GM12878 (cell line): ENCODE results near the gene APCDD1. TPM values are rescaled to one million over a fixed set of nuclear protein-coding genes. Genes with fewer than 3 reads are reported as not detected.

Experiments used
- ATAC-seq: fragments of 200-7000 bp; cut with Tn5 transposase; 3 replicates; pipeline ENCODE4 v1.9.1; 2020; ENCODE audit warnings: mild to moderate bottlenecking, moderate library complexity
- BruUV-seq: library from RNA; stranded (reverse); fragments of 400-500 nt; replicated peaks from 2 replicates; lab custom pipeline; 2021; lab: Mats Ljungman, UMichigan
- CTCF ChIA-PET: fragments of 300-600 bp; sonication (Branson Sonifier 250); formaldehyde crosslinking; extraction: SDS; loops from one replicate; lab custom pipeline; 2021; ENCODE audit warnings: inconsistent platforms; lab: Yijun Ruan, JAX
- POLR2A ChIA-PET: fragments of 350-600 bp; formaldehyde crosslinking; extraction: SDS; loops from one replicate; lab custom pipeline; 2021; ENCODE audit warnings: inconsistent platforms; lab: Charles Lee
- RAD21 ChIA-PET: fragments of 300-600 bp; sonication (Branson Sonifier 250); formaldehyde crosslinking; loops from one replicate; lab custom pipeline; 2023; ENCODE audit warnings: antibody characterized with exemption; ENCODE audit not compliant: unreplicated experiment; lab: Charles Lee
- SMC1A ChIA-PET: fragments of 300-600 bp; sonication (Branson Sonifier 250); formaldehyde crosslinking; loops from one replicate; lab custom pipeline; 2023; ENCODE audit not compliant: unreplicated experiment, uncharacterized antibody; lab: Charles Lee
- DNase-seq: peaks from one replicate; pipeline ENCODE4 v3.0.0-alpha.2; 2011; ENCODE audit warnings: low read depth, low spot score
- FAIRE-seq: peaks from 3 replicates; lab custom pipeline; 2011; peaks lifted over from hg19 to GRCh38; lab: Jason Lieb, UNC
- H2AFZ ChIP-seq: 2 replicates; pipeline ENCODE4 v1.6.0; 2011; ENCODE audit warnings: low read depth, low read length, control low read depth; ENCODE audit not compliant: control insufficient read depth
- H3K27ac ChIP-seq: 2 replicates; pipeline ENCODE4 v1.5.1; 2011; ENCODE audit warnings: control low read depth; ENCODE audit not compliant: control insufficient read depth, insufficient read depth
- H3K27me3 ChIP-seq, 2 experiments: replicated peaks in 1 of 2; 2 replicates each; pipeline versions ENCODE4 v1.6.0 to v1.6.1; 2011; ENCODE audit warnings: low read length in 1 of 2; ENCODE audit not compliant: control insufficient read depth in 2 of 2, insufficient read depth in 2 of 2
- H3K36me3 ChIP-seq, 2 experiments: 2 replicates each; pipeline ENCODE4 v1.5.1; 2011; ENCODE audit warnings: low read length in 1 of 2; ENCODE audit not compliant: control insufficient read depth in 2 of 2, insufficient read depth in 2 of 2
- H3K4me1 ChIP-seq: 2 replicates; pipeline ENCODE4 v1.6.1; 2011; ENCODE audit warnings: mild to moderate bottlenecking, low read length, moderate library complexity, mixed read lengths; ENCODE audit not compliant: control insufficient read depth, insufficient read depth
- H3K4me2 ChIP-seq: 2 replicates; pipeline ENCODE4 v1.6.0; 2011; ENCODE audit warnings: control low read depth; ENCODE audit not compliant: control insufficient read depth, insufficient read depth
- H3K4me3 ChIP-seq: fragments of 200-600 bp; sonication (generic); 2 replicates; pipeline ENCODE4 v1.5.1; 2016
- H3K79me2 ChIP-seq: 2 replicates; pipeline ENCODE4 v1.6.0; 2011; ENCODE audit warnings: low read length; ENCODE audit not compliant: control insufficient read depth, insufficient read depth
- H3K9ac ChIP-seq: 2 replicates; pipeline ENCODE4 v1.8.0; 2011; ENCODE audit warnings: low read length, control low read depth, mixed read lengths; ENCODE audit not compliant: control insufficient read depth, insufficient read depth
- H3K9me3 ChIP-seq: replicated peaks from 3 replicates; pipeline ENCODE4 v1.5.1; 2011; ENCODE audit warnings: mild to moderate bottlenecking, low read length; ENCODE audit not compliant: control insufficient read depth, insufficient read depth
- H4K20me1 ChIP-seq: 2 replicates; pipeline ENCODE4 v1.6.0; 2011; ENCODE audit not compliant: control insufficient read depth, insufficient read depth
- EED ChIP-seq: sonication (generic); IDR thresholded peaks from 2 replicates; pipeline ENCODE4 v1.6.1; 2016; ENCODE audit warnings: antibody characterized with exemption, low read depth
- IKZF2 ChIP-seq, 2 experiments: fragments of 450-650 bp; IDR thresholded peaks; 2 replicates each; pipeline ENCODE4 v1.6.1; 2017; ENCODE audit warnings: mild to moderate bottlenecking in 2 of 2, moderate library complexity in 2 of 2
- MYC ChIP-seq: IDR thresholded peaks from 2 replicates; pipeline ENCODE4 v1.6.1; 2011; ENCODE audit warnings: mild to moderate bottlenecking, low read length, moderate library complexity, inconsistent platforms; ENCODE audit not compliant: insufficient read depth, insufficient replicate concordance, insufficient read length, severe bottlenecking
- WRNIP1 ChIP-seq: IDR thresholded peaks from 2 replicates; pipeline ENCODE4 v1.6.1; 2011; ENCODE audit warnings: low read depth, low read length, improper control_type of control experiment, borderline replicate concordance
- WGBS: methylation state at CpG from one replicate; pipeline ENCODE4 v1.1.6; 2016; ENCODE audit warnings: low lambda C conversion rate; ENCODE audit not compliant: insufficient replicate concordance, insufficient coverage; ENCODE audit errors: missing lambda C conversion rate; 5-methylcytosine and 5-hydroxymethylcytosine counted together
- in situ Hi-C: fragments of 300-500 bp; cut with MboI; formaldehyde crosslinking; loops from 9 replicates; pipeline ENCODE4 v1.14.3; 2018; ENCODE audit warnings: mixed read lengths
- intact Hi-C: fragments of 100-400 bp; cut with micrococcal nuclease; formaldehyde crosslinking; loops from one replicate; pipeline ENCODE4 v1.14.2; 2022; ENCODE audit not compliant: unreplicated experiment
- polyA plus RNA-seq, 11 experiments: library from polyadenylated mRNA; depleted of rRNA in 4 of 11; unstranded in 6 of 11; stranded (reverse) in 5 of 11; fragments of >200 nt; fragmentation: Nextera tagmentation in 4 of 11; fragmentation: Illumina TruSeq in 1 of 11; extraction: Ambion mirVana in 4 of 11; extraction: Trizol in 1 of 11; gene quantifications; 1 replicate in 1 of 11; 2 replicates in 10 of 11; pipeline versions ENCODE4 v1.2.1 to v1.2.3, GENCODE V29; 2011 to 2016; ENCODE audit warnings: inconsistent platforms in 2 of 11, missing spikeins in 2 of 11, low read depth in 1 of 11
- total RNA-seq, 4 experiments: library from RNA; depleted of rRNA in 3 of 4; stranded (reverse); fragments of >200 nt in 3 of 4; fragmentation: Illumina TruSeq in 1 of 4; extraction: Trizol in 1 of 4; gene quantifications; 2 replicates each; pipeline versions ENCODE4 v1.2.1 to v1.2.3, GENCODE V29; 2013 to 2021
- TF ChIP-seq, protein P1 (sequence below): fragments of 450-650 bp; formaldehyde crosslinking; IDR thresholded peaks from 2 replicates; pipeline ENCODE4 v1.4.0; 2022; ENCODE audit warnings: mild to moderate bottlenecking, moderate library complexity

APCDD1 gene
- total and polyA plus RNA-seq, 10 of the 15 experiments (the other 5 are each of a cell fraction or from before 2014, with no cell fraction given): not detected

- H4K20me1 ChIP-seq: no peaks in the 10 kb centered on the region
- RAD21 ChIA-PET: no interaction called here
- TF ChIP-seq, protein P1, sequence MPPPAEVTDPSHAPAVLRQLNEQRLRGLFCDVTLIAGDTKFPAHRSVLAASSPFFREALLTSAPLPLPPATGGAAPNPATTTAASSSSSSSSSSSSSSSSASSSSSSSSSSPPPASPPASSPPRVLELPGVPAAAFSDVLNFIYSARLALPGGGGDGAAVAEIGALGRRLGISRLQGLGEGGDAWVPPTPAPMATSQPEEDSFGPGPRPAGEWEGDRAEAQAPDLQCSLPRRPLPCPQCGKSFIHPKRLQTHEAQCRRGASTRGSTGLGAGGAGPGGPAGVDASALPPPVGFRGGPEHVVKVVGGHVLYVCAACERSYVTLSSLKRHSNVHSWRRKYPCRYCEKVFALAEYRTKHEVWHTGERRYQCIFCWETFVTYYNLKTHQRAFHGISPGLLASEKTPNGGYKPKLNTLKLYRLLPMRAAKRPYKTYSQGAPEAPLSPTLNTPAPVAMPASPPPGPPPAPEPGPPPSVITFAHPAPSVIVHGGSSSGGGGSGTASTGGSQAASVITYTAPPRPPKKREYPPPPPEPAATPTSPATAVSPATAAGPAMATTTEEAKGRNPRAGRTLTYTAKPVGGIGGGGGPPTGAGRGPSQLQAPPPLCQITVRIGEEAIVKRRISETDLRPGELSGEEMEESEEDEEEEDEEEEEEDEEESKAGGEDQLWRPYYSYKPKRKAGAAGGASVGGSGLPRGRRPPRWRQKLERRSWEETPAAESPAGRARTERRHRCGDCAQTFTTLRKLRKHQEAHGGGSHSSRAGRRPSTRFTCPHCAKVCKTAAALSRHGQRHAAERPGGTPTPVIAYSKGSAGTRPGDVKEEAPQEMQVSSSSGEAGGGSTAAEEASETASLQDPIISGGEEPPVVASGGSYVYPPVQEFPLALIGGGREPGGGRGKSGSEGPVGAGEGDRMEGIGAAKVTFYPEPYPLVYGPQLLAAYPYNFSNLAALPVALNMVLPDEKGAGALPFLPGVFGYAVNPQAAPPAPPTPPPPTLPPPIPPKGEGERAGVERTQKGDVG (CRISPR knock-in tag): no peak
- TF ChIP-seq MYC (no peak), WRNIP1 (no peak), IKZF2 (IDR thresholded peaks at IDR 0.05) (no peak), EED (no peak)
These were observed 13.6 kb upstream of the APCDD1 start for GRCh38 chr18:10440884-10441283.

More at GRCh38 chr18:10440884-10441283, 13.6 kb upstream of the APCDD1 start:
- intact Hi-C loops: no loop called here
- SMC1A ChIA-PET: interaction anchor here (1.1 to 1.2 kb wide), 2 partner anchors 9 to 78 kb away, joined by 3 read pairs; no protein-coding TSS in a partner anchor
- POLR2A ChIA-PET: no interaction called here
- DNase-seq (no peak), ATAC-seq (no peak), FAIRE-seq (no peak)
- CTCF ChIA-PET: interaction anchor here (0.7 to 2.0 kb wide), 4 partner anchors 8 to 1061 kb away, joined by 3 to 6 read pairs (median 4); no protein-coding TSS in a partner anchor
- H3K79me2 ChIP-seq: no peaks in the 10 kb centered on the region
- H3K4me2 ChIP-seq: no peak overlapping the region
- H3K27ac ChIP-seq: no peak overlapping the region
- H3K36me3 ChIP-seq: no peaks in the 10 kb centered on the region
- no peak overlapping the region for H3K9ac ChIP-seq
- H3K9me3 ChIP-seq: no peaks in the 10 kb centered on the region
- WGBS: 53% methylated on average over 3 of the region's 3 CpGs
- no peaks in the 10 kb centered on the region for H3K4me1 ChIP-seq
- no peak overlapping the region for H2AFZ ChIP-seq
- in situ Hi-C loops: no loop called here
- no peak overlapping the region for H3K4me3 ChIP-seq
- BruUV-seq: no TSS peak
- H3K27me3 ChIP-seq: peaks cover 0 to 4% of the 10 kb centered on the region in 2 experiments; a peak in 1 of 4 replicates
